CMK (cell line): Measurements from ENCODE around the gene MAPK1.
"Not testable (repeated sequence)": the region's sequence is repeated elsewhere in the genome, so short reads cannot be mapped to it uniquely, and the experiment has no call there.

Experiments used
- DNase-seq: peaks from one replicate; pipeline ENCODE4 v3.0.0-alpha.2; 2010; ENCODE audit warnings: low read depth

The MAPK1 gene

GRCh38 chr22:21790849-21791610 lies 76.4 kb downstream of the MAPK1 start:
- DNase-seq: not testable (repeated sequence)

GRCh38 chr22:21790359-21790758 lies 77.1 kb downstream of the MAPK1 start:
- no peak for DNase-seq

- DNase-seq: not testable (repeated sequence)
These were observed 79.9 kb downstream of the MAPK1 start for GRCh38 chr22:21787565-21787964.

- no peak for DNase-seq
These were observed 87.2 kb downstream of the MAPK1 start for GRCh38 chr22:21780259-21780658.

DNA sequence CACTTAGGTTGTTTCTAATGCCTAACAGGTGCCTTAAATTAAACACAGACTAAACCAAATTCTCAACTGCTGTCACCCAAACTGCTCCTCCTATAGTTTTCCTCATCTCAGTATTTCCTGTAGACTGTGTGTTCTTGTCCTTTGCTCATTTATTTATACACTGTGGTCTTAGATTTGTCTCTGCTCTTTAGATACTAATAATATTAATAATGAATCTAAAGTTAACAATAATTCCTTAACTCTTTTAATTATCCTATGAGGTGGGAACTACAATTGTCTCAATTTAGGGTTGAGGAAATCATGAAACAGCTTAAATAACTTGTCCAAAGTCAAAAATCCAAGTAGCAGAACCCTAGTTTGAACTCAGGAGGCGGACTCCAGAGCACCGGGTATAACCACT lies 88.0 kb downstream of the MAPK1 start:
- no peak for DNase-seq

- no peak for DNase-seq
These were observed 88.6 kb downstream of the MAPK1 start for GRCh38 chr22:21778705-21779363.

- no peak for DNase-seq
These were observed 95.8 kb downstream of the MAPK1 start for GRCh38 chr22:21771631-21771976.

DNA sequence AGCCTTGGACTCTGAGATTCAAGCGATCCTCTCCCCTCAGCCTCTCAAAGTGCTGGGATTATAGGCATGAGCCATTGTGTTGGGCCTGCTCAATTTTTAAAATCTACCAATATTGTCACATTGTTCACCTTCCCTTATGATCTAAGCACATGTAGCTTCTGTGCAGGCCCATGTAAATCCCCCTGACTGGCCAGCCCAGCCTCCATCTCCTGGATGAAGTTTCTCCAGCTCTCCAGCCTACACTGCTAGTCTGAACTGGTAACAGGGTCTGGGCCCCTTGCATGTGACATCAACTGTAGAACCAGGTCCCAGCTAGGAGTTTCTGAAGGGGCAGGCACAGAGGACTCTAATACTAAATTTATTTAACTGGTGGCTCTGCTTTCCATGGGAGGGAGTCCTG lies 99.0 kb downstream of the MAPK1 start:
- no peak for DNase-seq

DNA sequence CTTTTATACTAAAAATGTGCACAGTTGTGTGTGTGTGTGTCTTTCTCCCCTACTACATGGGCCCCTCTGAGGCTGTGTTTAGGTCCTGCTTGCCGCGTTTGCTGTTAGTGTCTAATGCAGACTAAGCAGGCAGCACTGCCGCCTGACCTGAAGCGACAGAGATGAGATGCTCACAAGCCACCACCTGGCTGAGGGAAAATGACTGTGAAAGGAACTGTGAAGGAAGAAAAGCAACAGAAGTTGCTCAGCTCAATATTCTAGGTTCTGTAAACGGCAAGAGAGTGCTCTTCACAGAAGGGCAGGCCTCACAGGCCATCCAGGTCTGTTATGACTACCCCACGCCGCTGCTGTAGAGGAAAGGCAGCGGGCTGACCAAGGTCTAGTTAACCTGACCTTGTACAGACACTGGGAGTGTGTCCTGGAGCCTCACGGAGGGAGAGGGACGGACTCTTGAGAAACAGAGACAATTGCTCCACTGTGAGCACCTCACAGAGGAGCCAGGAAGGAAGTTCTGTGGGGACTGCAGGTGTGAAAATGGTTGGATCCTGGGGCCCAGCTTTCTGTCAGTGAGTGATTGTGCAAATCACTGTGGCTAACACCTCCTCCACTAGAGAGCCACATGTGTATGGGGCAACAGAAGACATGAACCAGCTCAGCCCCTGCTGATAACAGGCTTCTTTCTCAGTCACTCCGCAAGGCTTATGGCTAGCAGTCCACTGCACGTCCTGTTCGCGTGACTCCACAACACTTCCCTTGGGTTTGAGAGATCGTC lies 100.6 kb downstream of the MAPK1 start:
- DNase-seq: no peak

- DNase-seq: no peak
These were observed 101.4 kb downstream of the MAPK1 start for GRCh38 chr22:21765909-21766529.

DNA sequence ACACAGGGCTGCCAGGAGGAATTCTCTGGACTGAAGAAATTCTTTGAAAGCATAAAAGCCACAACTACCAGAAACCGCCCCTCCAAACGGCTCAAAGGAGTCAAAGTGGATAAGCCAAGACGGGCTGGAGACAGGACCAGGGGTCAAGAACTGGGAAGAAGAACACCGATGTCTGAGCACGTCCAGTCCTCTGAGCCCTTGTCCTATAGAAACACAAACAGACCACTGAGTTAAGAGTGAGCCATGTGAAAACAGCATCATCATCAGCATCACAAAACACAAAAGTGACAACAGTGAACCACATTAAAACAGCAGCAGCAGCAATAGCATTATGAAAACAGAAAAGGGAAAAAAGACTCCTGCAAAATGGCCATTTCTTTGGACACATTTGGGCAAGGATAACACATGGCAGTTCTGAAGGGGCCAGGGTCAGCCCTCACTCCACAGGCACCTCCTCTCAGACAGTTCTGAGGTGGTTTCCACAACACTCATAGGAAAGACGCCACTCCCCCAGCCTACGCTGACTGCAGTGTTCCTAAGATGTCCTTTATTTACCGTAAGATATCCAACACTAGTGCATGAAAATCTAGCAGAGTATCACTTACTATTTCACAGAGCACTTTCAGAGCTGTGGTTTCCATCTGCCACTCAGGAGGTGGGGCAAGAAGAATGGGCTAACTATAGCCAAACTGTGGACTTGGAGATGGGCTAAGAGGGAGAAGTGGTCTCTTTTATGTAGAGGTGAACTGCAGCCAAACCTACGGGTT lies 103.2 kb downstream of the MAPK1 start:
- DNase-seq: no peak

DNA sequence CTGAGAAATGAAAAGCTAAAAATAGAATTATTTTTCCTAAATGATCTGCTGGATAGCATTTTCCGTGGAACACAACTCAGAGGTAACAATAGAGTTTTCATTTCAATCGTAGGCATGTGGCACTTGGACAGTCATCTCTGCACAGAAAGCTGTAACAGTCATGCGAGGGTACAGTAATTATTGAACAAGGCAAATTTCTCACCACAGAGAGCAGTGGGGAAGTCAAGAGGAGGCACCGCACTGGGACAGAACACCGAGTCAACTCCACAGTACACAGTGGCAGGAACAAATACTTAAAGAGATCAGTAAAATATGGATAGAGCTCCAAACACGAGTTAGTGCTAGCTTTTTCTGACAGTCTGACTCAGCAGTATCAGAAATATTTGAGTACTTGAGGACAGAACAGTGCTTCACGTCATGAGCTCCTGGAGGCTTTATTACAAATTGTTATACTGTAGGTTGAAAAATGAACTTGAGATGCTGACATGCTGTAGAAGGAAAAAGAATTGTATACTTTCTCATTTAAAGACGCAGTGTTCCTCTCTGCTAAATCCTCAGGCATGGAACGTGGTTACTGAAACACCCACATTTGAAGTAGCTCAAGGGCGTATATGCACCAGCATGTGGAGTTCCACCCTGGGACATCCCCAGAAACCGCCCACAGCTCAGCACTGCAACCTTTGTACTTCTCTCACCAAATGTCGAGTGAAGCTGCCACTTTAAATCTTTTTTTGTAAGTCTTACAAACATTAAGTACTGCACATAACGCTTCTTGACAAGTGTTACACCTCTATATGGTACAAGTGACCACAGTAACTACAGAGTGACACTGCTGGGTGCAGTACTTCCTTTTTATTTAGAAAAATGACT lies 104.5 kb downstream of the MAPK1 start:
- no peak for DNase-seq

- no peak for DNase-seq
These were observed 105.3 kb downstream of the MAPK1 start for GRCh38 chr22:21761994-21762680.

- DNase-seq: no peak
These were observed 106.4 kb downstream of the MAPK1 start for GRCh38 chr22:21761086-21761485.

DNA sequence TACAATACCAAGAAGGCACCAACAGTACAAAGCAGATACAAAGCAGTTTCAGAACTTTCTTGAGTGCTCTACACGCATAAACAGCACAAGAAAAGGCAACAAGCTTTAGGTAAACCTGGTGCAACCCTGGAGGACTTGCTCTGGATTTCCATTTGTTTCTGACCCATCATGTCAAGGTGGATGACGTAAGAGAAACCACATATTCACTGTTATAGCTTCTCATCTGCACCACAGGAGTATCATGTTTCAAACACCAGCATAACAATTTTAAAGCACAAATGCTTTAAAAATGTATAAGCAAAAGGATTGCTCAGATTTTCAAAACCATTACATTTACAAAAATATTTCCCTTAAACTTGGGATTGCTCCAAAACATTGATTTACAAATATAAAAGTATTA lies 106.8 kb downstream of the MAPK1 start:
- DNase-seq: no peak

- DNase-seq: no peak
These were observed 107.6 kb downstream of the MAPK1 start for GRCh38 chr22:21759646-21760376.

- no peak for DNase-seq
These were observed 108.4 kb downstream of the MAPK1 start for GRCh38 chr22:21759093-21759492.

GRCh38 chr22:21758091-21758864 lies 109.2 kb downstream of the MAPK1 start:
- no peak for DNase-seq

- DNase-seq: no peak
These were observed 111.6 kb downstream of the MAPK1 start for GRCh38 chr22:21755851-21756284.
